Measurements from ENCODE around the gene LANCL2.

Gene LANCL2

DNA sequence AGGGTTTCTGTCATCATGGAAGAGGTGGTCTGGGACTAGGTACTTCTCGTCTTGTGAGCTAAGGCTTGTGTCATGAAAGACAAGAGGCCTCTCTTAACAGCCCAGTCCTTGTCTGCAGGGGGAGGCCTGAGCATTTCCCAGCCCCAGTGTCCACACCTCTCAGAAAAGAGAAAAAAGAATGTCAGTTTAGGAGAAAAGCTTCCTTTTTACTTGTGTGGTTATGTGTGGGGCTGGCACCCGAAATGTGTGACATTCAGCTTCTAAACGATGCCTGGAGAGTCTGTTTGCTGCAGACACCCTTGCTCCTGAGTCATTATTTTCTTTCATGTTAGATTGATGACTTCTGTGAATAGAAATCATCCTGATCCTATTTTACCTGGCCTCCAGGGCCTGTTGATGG, 67.4 kb downstream of the LANCL2 start:
- H3K27ac ChIP-seq: no peak overlapping the region
- TF ChIP-seq ZFX (IDR thresholded peaks at IDR 0.05; ENCODE audit: borderline replicate concordance): no peak
- TF ChIP-seq, protein P1, sequence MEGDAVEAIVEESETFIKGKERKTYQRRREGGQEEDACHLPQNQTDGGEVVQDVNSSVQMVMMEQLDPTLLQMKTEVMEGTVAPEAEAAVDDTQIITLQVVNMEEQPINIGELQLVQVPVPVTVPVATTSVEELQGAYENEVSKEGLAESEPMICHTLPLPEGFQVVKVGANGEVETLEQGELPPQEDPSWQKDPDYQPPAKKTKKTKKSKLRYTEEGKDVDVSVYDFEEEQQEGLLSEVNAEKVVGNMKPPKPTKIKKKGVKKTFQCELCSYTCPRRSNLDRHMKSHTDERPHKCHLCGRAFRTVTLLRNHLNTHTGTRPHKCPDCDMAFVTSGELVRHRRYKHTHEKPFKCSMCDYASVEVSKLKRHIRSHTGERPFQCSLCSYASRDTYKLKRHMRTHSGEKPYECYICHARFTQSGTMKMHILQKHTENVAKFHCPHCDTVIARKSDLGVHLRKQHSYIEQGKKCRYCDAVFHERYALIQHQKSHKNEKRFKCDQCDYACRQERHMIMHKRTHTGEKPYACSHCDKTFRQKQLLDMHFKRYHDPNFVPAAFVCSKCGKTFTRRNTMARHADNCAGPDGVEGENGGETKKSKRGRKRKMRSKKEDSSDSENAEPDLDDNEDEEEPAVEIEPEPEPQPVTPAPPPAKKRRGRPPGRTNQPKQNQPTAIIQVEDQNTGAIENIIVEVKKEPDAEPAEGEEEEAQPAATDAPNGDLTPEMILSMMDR (IDR thresholded peaks at IDR 0.05): no peak

DNA sequence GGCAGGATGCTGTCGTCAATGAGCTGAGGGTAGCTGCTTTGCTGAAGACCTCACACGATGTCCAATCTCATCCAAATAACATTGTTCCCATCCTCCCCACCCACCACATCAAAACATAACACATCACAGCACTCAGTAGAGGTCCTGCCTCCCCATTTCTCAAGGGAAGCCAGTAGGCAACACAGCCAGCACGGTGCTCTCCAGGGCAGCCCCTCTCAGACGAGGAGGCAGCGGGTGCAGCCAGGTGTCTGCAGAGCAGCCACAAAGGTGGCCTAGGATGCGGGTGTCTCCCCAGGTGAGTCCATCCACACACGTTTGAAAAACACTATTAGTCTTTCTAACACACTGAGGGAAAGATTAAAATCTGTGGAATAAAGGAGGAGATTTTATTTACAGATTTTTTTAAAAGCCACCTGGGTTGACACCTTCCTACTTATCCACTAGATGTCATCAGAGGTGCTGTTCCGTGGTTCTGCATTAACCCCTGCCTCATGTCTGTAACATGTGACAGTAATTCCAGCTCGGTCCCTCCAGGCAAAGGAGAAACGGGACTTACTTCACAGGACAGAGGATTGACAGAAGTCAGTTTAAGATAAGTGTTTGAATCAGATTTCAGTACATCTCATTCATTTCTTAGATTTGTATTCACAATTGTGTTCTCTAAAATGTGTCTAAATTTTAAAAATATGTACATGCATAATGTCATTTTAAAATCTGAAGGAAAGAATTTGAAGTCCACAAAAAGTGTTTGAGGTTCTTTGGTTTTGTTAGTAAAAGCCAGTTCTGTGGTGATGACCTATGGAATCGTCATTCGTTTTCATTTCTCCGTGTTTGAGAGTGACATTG, 68.0 kb downstream of the LANCL2 start:
- no peak overlapping the region for H3K27ac ChIP-seq
- TF ChIP-seq, protein P1 (IDR thresholded peaks at IDR 0.05): peak; percentile 81
- TF ChIP-seq ZFX (IDR thresholded peaks at IDR 0.05; ENCODE audit: borderline replicate concordance): no peak

DNA sequence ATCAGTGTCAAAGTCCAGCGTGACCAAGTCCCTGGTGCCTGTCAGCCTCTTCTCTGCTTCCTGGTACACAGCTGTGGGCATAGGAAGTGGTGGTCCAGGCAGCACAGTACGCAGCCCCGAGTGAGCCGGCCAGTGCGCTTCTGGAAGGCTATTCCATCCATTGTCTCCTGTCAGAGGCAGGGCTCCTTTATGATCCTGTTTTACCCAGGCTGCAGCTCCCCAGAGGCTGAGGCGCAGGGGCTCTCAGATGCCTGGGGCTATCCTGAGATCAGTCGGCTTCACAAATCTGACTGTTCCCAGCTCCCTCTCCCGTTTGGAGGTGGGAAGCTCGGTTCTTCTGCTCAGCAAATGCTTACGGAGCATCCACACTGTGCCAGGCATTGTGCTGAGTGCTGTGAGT, 70.3 kb downstream of the LANCL2 start:
- no peak overlapping the region for H3K27ac ChIP-seq
- TF ChIP-seq, protein P1 (IDR thresholded peaks at IDR 0.05): no peak
- no peak for TF ChIP-seq ZFX (IDR thresholded peaks at IDR 0.05; ENCODE audit: borderline replicate concordance)

DNA sequence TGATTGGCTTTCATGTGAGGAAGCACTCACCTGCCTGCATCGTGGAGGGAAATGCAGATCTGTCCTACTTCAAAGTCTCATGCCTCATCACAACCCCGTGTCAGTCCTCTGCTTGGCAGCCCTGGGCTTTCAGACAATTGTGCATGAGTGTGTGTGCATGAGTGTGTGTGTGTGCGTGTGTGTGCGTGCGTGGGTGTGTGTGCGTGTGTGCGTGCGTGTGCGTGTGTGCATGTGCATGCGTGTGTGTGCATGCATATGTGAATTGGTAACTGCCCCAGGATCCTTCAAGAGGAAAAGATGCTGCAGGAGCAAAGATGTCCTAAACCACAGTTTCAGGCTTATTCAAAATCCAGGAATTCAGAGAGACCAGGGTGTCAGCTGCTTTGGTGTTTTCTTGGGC, 71.3 kb downstream of the LANCL2 start:
- TF ChIP-seq, protein P1 (IDR thresholded peaks at IDR 0.05): no peak
- TF ChIP-seq ZFX (IDR thresholded peaks at IDR 0.05; ENCODE audit: borderline replicate concordance): no peak
- H3K27ac ChIP-seq: no peak overlapping the region

DNA sequence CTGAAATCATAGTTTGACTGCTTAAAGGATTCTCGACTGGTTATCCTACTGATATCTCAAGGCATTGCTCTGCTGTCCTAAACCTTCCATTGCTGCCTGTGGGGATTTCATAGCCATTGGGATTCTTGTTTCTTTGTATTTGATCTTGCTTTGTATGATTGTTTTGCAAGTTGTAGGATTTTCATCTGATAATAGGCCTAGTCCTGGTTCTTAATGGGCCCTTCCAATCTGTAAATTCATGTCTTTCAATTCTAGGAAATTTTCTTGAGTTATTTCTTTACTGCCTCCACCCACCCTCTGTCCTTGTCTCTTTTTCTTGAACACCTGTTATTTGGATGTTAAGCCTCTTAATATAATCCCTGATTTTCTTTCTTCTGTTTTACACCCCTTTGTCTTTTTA, 72.2 kb downstream of the LANCL2 start:
- TF ChIP-seq, protein P1 (IDR thresholded peaks at IDR 0.05): no peak
- TF ChIP-seq ZFX (IDR thresholded peaks at IDR 0.05; ENCODE audit: borderline replicate concordance): no peak
- H3K27ac ChIP-seq: no peak overlapping the region

DNA sequence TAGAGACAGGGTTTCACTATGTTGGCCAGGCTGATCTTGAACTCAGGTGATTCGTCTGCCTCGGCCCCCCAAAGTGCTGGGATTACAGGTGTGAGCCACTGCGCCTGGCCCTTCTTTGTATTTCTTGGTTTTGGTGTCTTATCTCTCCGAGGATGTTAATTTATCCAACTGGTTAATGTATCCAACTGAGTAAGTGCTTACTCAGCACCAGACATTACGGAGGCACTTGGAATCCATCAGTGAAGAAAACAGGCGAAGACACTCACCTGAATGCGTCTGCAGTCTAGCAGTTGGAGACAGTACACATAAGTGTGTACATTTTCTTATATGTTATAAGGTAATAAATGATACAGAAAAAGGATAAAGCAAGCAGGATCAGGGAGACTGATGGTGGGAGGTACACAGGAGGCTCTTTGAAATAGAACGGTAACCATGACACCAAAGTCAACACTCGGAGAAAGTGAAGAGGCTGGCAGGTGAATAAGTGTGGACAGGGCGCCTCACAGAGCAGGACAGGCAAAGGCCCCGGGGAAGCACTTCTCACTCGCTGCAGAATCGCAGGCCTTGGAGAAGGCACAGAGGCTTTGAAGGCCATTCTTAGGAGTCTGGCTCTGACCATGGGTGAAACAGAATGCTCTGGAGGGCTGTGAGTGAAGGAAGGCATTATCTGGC, 73.1 kb downstream of the LANCL2 start:
- TF ChIP-seq, protein P1 (IDR thresholded peaks at IDR 0.05): no peak
- TF ChIP-seq ZFX (IDR thresholded peaks at IDR 0.05; ENCODE audit: borderline replicate concordance): no peak
- H3K27ac ChIP-seq: no peak overlapping the region

Data from 22Rv1 (cell line).